KMS-11 (cell line): ENCODE results near the gene RABGAP1.

Experiments
- H2AFZ ChIP-seq: fragments of 200-600 bp; sonication (generic); 2 replicates; pipeline ENCODE4 v1.6.1; 2016; ENCODE audit warnings: antibody characterized with exemption, mixed run types, low read depth
- H3K27ac ChIP-seq: fragments of 200-600 bp; sonication (generic); 2 replicates; pipeline ENCODE4 v1.6.1; 2016; ENCODE audit warnings: mild to moderate bottlenecking, mixed run types
- H3K27me3 ChIP-seq: fragments of 200-600 bp; sonication (generic); 2 replicates; pipeline ENCODE4 v1.6.1; 2017; ENCODE audit warnings: mild to moderate bottlenecking, low read depth, mixed run types, moderate library complexity; ENCODE audit not compliant: insufficient read depth
- H3K36me3 ChIP-seq: fragments of 200-600 bp; sonication (generic); 2 replicates; pipeline ENCODE4 v1.6.1; 2017; ENCODE audit warnings: mild to moderate bottlenecking, mixed run types; ENCODE audit not compliant: insufficient read depth
- H3K4me1 ChIP-seq: fragments of 200-600 bp; sonication (generic); 2 replicates; pipeline ENCODE4 v1.6.1; 2016; ENCODE audit warnings: mild to moderate bottlenecking, low read depth, mixed run types; ENCODE audit not compliant: poor library complexity, severe bottlenecking
- H3K4me2 ChIP-seq: fragments of 200-600 bp; sonication (generic); 2 replicates; pipeline ENCODE4 v1.7.0; 2016; ENCODE audit warnings: mild to moderate bottlenecking, mixed run types
- H3K4me3 ChIP-seq: fragments of 200-600 bp; sonication (generic); IDR thresholded peaks from 2 replicates; pipeline ENCODE4 v1.6.1; 2017; ENCODE audit warnings: low read depth, low read length, mixed read lengths; ENCODE audit not compliant: insufficient read depth
- H3K79me2 ChIP-seq: fragments of 200-600 bp; sonication (generic); 2 replicates; pipeline ENCODE4 v1.6.1; 2016; ENCODE audit warnings: low read depth, mixed run types; ENCODE audit not compliant: insufficient read depth
- H3K9ac ChIP-seq: fragments of 200-600 bp; sonication (generic); 2 replicates; pipeline ENCODE4 v1.6.1; 2016; ENCODE audit warnings: mild to moderate bottlenecking, mixed run types
- H4K20me1 ChIP-seq: fragments of 200-600 bp; sonication (generic); 2 replicates; pipeline ENCODE4 v1.6.1; 2016; ENCODE audit warnings: mild to moderate bottlenecking, mixed run types; ENCODE audit not compliant: insufficient read depth
- TF ChIP-seq, protein P1 (sequence below): fragments of 200-600 bp; sonication (generic); conservative IDR thresholded peaks from 2 replicates; pipeline ENCODE4 v1.6.1; 2017; ENCODE audit warnings: low read depth, mild to moderate bottlenecking, antibody characterized with exemption, low read length, moderate library complexity, mixed read lengths

RABGAP1 gene

DNA sequence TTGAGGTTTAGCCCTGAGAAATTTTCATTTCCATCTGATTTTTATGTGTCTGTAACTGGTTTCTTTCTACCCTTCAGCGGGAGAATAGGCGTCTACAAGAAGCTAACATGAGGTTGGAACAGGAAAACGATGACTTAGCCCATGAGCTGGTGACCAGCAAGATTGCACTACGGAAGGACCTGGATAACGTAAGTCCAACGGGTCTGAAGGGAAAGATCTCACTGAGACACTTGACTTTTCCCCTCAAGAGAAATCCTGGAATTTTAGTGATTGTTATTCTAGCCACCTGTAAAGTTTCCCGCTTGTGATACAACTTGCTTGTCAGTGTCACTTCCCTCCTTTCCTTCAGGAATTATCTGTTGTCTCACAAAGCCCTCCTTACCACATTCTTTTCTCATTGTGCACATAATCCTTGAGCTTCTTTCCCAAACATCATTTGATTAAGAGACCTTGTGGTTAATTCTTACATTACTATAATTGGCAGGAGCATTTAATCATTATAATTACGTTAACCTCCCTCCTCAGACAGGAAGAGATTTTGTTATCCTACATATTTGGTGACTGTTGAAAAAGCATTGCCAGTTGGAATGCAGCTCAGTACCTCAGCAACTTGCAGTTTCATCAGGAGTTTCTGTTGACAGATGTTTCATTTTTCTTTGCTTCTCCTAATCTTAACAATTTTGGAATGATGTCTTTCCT, 149.5 kb downstream of the RABGAP1 start:
- H4K20me1 ChIP-seq: no peaks in the 10 kb centered on the region
- TF ChIP-seq, protein P1, sequence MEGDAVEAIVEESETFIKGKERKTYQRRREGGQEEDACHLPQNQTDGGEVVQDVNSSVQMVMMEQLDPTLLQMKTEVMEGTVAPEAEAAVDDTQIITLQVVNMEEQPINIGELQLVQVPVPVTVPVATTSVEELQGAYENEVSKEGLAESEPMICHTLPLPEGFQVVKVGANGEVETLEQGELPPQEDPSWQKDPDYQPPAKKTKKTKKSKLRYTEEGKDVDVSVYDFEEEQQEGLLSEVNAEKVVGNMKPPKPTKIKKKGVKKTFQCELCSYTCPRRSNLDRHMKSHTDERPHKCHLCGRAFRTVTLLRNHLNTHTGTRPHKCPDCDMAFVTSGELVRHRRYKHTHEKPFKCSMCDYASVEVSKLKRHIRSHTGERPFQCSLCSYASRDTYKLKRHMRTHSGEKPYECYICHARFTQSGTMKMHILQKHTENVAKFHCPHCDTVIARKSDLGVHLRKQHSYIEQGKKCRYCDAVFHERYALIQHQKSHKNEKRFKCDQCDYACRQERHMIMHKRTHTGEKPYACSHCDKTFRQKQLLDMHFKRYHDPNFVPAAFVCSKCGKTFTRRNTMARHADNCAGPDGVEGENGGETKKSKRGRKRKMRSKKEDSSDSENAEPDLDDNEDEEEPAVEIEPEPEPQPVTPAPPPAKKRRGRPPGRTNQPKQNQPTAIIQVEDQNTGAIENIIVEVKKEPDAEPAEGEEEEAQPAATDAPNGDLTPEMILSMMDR: no peak
- H3K4me3 ChIP-seq: no peak overlapping the region
- H3K4me2 ChIP-seq: no peak overlapping the region
- no peaks in the 10 kb centered on the region for H3K79me2 ChIP-seq
- H3K36me3 ChIP-seq: no peaks in the 10 kb centered on the region; the same call in 1 of the 2 replicates
- no peaks in the 10 kb centered on the region for H3K27me3 ChIP-seq
- no peak overlapping the region for H3K9ac ChIP-seq
- H3K27ac ChIP-seq: no peak overlapping the region
- no peak overlapping the region for H2AFZ ChIP-seq
- H3K4me1 ChIP-seq: peaks cover 65% of the 10 kb centered on the region

- TF ChIP-seq, protein P1: no peak
- no peak overlapping the region for H3K9ac ChIP-seq
- H3K27ac ChIP-seq: no peak overlapping the region
- H3K4me1 ChIP-seq: peaks cover 59% of the 10 kb centered on the region
- no peaks in the 10 kb centered on the region for H3K27me3 ChIP-seq
- no peaks in the 10 kb centered on the region; the same call in 1 of the 2 replicates for H3K36me3 ChIP-seq
- H3K4me3 ChIP-seq: no peak overlapping the region
- H2AFZ ChIP-seq: no peak overlapping the region
- no peaks in the 10 kb centered on the region for H3K79me2 ChIP-seq
- no peaks in the 10 kb centered on the region for H4K20me1 ChIP-seq
- no peak overlapping the region for H3K4me2 ChIP-seq
These were observed 150.1 kb downstream of the RABGAP1 start for GRCh38 chr9:123090956-123091355.

DNA sequence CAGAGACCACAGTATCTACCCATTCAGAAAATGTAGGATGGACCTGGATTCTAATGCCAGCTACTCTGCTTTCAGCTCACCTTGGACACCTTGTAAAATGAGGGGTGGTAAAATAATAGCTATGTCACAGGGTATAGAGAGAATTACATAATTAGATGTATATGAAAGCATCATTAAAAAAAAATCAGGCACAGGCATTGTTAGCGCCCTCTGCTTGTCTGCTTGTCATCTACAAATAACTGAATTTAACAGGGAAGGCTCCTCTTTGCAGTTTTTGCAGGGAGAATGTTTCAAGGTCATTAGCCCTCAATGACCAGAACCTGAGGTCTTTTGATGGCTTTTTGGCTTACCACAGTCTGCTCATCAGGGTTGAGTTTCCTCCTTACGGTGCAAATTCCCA, 150.6 kb downstream of the RABGAP1 start:
- TF ChIP-seq, protein P1: peak; percentile 52
- Histone ChIP-seq H2AFZ (no peak overlapping the region), H3K27ac (no peak overlapping the region), H3K79me2 (no peaks in the 10 kb centered on the region), H3K4me1 (peaks cover 54% of the 10 kb centered on the region), H4K20me1 (no peaks in the 10 kb centered on the region), H3K9ac (no peak overlapping the region), H3K4me2 (no peak overlapping the region), H3K36me3 (no peaks in the 10 kb centered on the region; the same call in 1 of the 2 replicates), H3K4me3 (no peak overlapping the region), H3K27me3 (no peaks in the 10 kb centered on the region)

- H3K4me2 ChIP-seq: no peak overlapping the region
- no peak overlapping the region for H3K4me3 ChIP-seq
- TF ChIP-seq, protein P1: no peak
- no peaks in the 10 kb centered on the region for H4K20me1 ChIP-seq
- H3K79me2 ChIP-seq: no peaks in the 10 kb centered on the region
- H3K9ac ChIP-seq: no peak overlapping the region
- H2AFZ ChIP-seq: no peak overlapping the region
- no peak overlapping the region for H3K27ac ChIP-seq
- H3K27me3 ChIP-seq: no peaks in the 10 kb centered on the region
- peaks cover 37% of the 10 kb centered on the region for H3K4me1 ChIP-seq
- H3K36me3 ChIP-seq: no peaks in the 10 kb centered on the region; the same call in 1 of the 2 replicates
These were observed 152.3 kb downstream of the RABGAP1 start for GRCh38 chr9:123093141-123093540.
